Measurements from ENCODE around the gene OLIG3.

DNA sequence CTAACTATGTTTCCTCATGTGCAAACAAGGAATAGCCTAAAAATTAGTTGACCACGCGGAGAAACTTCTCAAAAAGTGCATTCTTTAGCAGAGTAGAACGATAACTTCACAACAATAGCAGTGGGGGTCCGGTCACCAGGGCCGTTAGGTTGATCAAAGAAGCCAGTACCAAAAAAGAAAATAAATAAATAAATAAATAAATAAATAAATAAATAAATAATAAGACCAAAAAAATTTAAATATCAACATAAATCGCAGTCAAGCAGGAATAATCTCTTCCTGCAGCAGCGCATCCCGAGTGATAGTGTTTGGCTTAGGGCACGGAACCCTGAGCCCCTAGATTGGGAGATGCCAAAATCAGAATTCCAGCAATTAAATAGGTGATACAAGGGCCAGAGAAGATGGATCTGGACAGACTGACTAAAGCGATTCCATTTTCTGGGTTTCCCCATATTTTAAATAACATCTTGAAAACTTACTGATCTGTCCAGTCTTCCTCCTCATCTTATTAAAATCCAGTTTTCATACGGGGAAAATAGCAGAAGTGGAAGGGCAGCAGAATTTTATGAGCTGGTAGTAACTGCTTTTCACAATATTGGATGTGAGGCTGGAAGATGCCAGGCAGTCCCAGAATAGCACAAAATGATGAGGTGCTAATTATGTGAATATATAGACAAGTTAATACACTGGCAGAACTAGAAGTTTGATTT lies 4.4 kb upstream of the OLIG3 start:
- TF ChIP-seq, protein P1, sequence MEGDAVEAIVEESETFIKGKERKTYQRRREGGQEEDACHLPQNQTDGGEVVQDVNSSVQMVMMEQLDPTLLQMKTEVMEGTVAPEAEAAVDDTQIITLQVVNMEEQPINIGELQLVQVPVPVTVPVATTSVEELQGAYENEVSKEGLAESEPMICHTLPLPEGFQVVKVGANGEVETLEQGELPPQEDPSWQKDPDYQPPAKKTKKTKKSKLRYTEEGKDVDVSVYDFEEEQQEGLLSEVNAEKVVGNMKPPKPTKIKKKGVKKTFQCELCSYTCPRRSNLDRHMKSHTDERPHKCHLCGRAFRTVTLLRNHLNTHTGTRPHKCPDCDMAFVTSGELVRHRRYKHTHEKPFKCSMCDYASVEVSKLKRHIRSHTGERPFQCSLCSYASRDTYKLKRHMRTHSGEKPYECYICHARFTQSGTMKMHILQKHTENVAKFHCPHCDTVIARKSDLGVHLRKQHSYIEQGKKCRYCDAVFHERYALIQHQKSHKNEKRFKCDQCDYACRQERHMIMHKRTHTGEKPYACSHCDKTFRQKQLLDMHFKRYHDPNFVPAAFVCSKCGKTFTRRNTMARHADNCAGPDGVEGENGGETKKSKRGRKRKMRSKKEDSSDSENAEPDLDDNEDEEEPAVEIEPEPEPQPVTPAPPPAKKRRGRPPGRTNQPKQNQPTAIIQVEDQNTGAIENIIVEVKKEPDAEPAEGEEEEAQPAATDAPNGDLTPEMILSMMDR (IDR thresholded peaks at IDR 0.05), result no peak
- TF ChIP-seq POLR2A (IDR thresholded peaks at IDR 0.05), result no peak
